HepG2 (cell line): ENCODE results near the gene HLA-B. TPM values are rescaled to one million over a fixed set of nuclear protein-coding genes. Genes with fewer than 3 reads are reported as not detected.
A peak's percentile ranks its signal among the peaks of the same experiment; 100 is the strongest.

Experiments
- ATAC-seq: fragments of 200-7000 bp; cut with Tn5 transposase; 3 replicates; pipeline ENCODE4 v1.9.1; 2020; ENCODE audit warnings: mild to moderate bottlenecking, moderate library complexity
- BruUV-seq: library from RNA; stranded (reverse); fragments of 400-500 nt; replicated peaks from 2 replicates; lab custom pipeline; 2021; lab: Mats Ljungman, UMichigan
- CTCF ChIA-PET: fragments of 300-600 bp; formaldehyde crosslinking; extraction: SDS; loops from one replicate; lab custom pipeline; 2021; ENCODE audit warnings: low total read pairs, inconsistent platforms, low intra/inter-chr PET ratio; lab: Yijun Ruan, JAX
- POLR2A ChIA-PET: fragments of 350-600 bp; sonication (Branson Sonifier 250); formaldehyde crosslinking; loops from one replicate; lab custom pipeline; 2020; ENCODE audit warnings: antibody characterized with exemption, inconsistent platforms; lab: Yijun Ruan, JAX
- DNase-seq: peaks from one replicate; pipeline ENCODE4 v3.0.0-alpha.2; 2015; ENCODE audit warnings: low spot score
- FAIRE-seq: peaks from 3 replicates; lab custom pipeline; 2011; peaks lifted over from hg19 to GRCh38; lab: Jason Lieb, UNC
- H2AFZ ChIP-seq: one replicate; pipeline ENCODE4 v1.6.1; 2011; ENCODE audit warnings: low read length, inconsistent platforms
- H3K27ac ChIP-seq: fragments of 300-600 bp; 3 replicates; pipeline ENCODE4 v1.8.0; 2011; ENCODE audit warnings: mixed run types, mild to moderate bottlenecking, mixed read lengths, low read length, inconsistent platforms; ENCODE audit not compliant: insufficient read depth; ENCODE audit errors: extremely low read length
- H3K27me3 ChIP-seq, 2 experiments: fragments of 200-600 bp in 1 of 2; 2 replicates in 1 of 2; 3 replicates in 1 of 2; pipeline versions ENCODE4 v1.6.0 to v1.8.0; 2011; ENCODE audit warnings: low read length in 2 of 2, mild to moderate bottlenecking in 2 of 2, moderate library complexity in 2 of 2, inconsistent platforms in 1 of 2; ENCODE audit not compliant: insufficient read depth in 2 of 2, control insufficient read depth in 1 of 2
- H3K36me3 ChIP-seq, 2 experiments: fragments of 200-600 bp in 1 of 2; replicated peaks in 1 of 2; 2 replicates in 1 of 2; 3 replicates in 1 of 2; pipeline versions ENCODE4 v1.5.1 to v1.8.0; 2011; ENCODE audit warnings: low read length in 2 of 2, inconsistent platforms in 1 of 2; ENCODE audit not compliant: insufficient read depth in 2 of 2, control insufficient read depth in 1 of 2
- H3K4me1 ChIP-seq: 2 replicates; pipeline ENCODE4 v1.5.1; 2012; ENCODE audit warnings: low read length, inconsistent platforms; ENCODE audit not compliant: insufficient read depth
- H3K4me2 ChIP-seq: 2 replicates; pipeline ENCODE4 v1.6.0; 2011; ENCODE audit warnings: low read depth, low read length, inconsistent platforms
- H3K4me3 ChIP-seq, 3 experiments: fragments of 200-600 bp in 1 of 3; sonication (generic), shearing (Covaris generic) in 1 of 3; replicated peaks in 1 of 3; 2 replicates each; pipeline ENCODE4 v1.5.1; 2011 to 2016; ENCODE audit warnings: low read length in 3 of 3, inconsistent platforms in 2 of 3, low read depth in 2 of 3, mild to moderate bottlenecking in 2 of 3, control low read depth in 1 of 3, mixed read lengths in 1 of 3; ENCODE audit not compliant: insufficient read depth in 1 of 3
- H3K79me2 ChIP-seq: one replicate; pipeline ENCODE4 v1.6.1; 2011; ENCODE audit warnings: low read length, inconsistent platforms; ENCODE audit not compliant: insufficient read depth
- H3K9ac ChIP-seq: 2 replicates; pipeline ENCODE4 v1.6.0; 2011; ENCODE audit warnings: mild to moderate bottlenecking, low read depth, low read length, inconsistent platforms; ENCODE audit not compliant: insufficient read depth
- H3K9me3 ChIP-seq: 2 replicates; pipeline ENCODE4 v1.5.1; 2012; ENCODE audit warnings: mild to moderate bottlenecking, low read length
- H4K20me1 ChIP-seq: 2 replicates; pipeline ENCODE4 v1.6.0; 2011; ENCODE audit warnings: inconsistent platforms, mild to moderate bottlenecking, low read length, moderate library complexity; ENCODE audit not compliant: insufficient read depth
- BCLAF1 ChIP-seq: fragments of 450-650 bp; IDR thresholded peaks from 2 replicates; pipeline ENCODE4 v1.6.1; 2017; ENCODE audit warnings: mild to moderate bottlenecking
- GTF2F1 ChIP-seq: fragments of 150-350 bp; IDR thresholded peaks from 2 replicates; pipeline ENCODE4 v1.6.1; 2014; ENCODE audit warnings: low read length
- KDM2A ChIP-seq: sonication (generic); formaldehyde crosslinking; IDR thresholded peaks from 2 replicates; pipeline ENCODE4 v1.4.0; 2020; ENCODE audit warnings: low read depth, missing genetic modification reagents, borderline replicate concordance
- KDM5B ChIP-seq: sonication (generic); formaldehyde crosslinking; IDR thresholded peaks from 2 replicates; pipeline ENCODE4 v1.4.0; 2020; ENCODE audit warnings: missing genetic modification reagents, mild to moderate bottlenecking, borderline replicate concordance
- ONECUT2 ChIP-seq: sonication (generic); formaldehyde crosslinking; IDR thresholded peaks from 2 replicates; pipeline ENCODE4 v1.4.0; 2020; ENCODE audit warnings: missing genetic modification reagents
- REST ChIP-seq, 2 experiments: IDR thresholded peaks; 2 replicates each; pipeline ENCODE4 v1.6.1; 2011 to 2012; ENCODE audit warnings: low read length in 2 of 2, borderline replicate concordance in 1 of 2, low read depth in 1 of 2, mild to moderate bottlenecking in 1 of 2, moderate library complexity in 1 of 2
- TAF15 ChIP-seq: fragments of 200-400 bp; formaldehyde crosslinking; IDR thresholded peaks from one replicate; pipeline ENCODE4 v1.6.1; 2018; ENCODE audit warnings: mild to moderate bottlenecking, low read depth, low read length; ENCODE audit not compliant: poor library complexity, severe bottlenecking
- TARDBP ChIP-seq: sonication (generic); formaldehyde crosslinking; IDR thresholded peaks from 2 replicates; pipeline ENCODE4 v1.8.0; 2022; ENCODE audit warnings: mild to moderate bottlenecking, missing genetic modification reagents
- ZC3H4 ChIP-seq: sonication (generic); formaldehyde crosslinking; IDR thresholded peaks from 2 replicates; pipeline ENCODE4 v1.4.0; 2020; ENCODE audit warnings: missing genetic modification reagents, borderline replicate concordance
- ZNF17 ChIP-seq: sonication (generic); formaldehyde crosslinking; IDR thresholded peaks from 2 replicates; pipeline ENCODE4 v1.5.0; 2020; ENCODE audit warnings: mild to moderate bottlenecking, missing genetic modification reagents
- ZNF260 ChIP-seq: sonication (generic); formaldehyde crosslinking; IDR thresholded peaks from 2 replicates; pipeline ENCODE4 v1.4.0; 2020; ENCODE audit warnings: missing genetic modification reagents, low read depth, mild to moderate bottlenecking, borderline replicate concordance
- ZNF775 ChIP-seq: sonication (generic); formaldehyde crosslinking; IDR thresholded peaks from 2 replicates; pipeline ENCODE4 v1.4.0; 2020; ENCODE audit warnings: missing genetic modification reagents, mild to moderate bottlenecking, moderate library complexity, borderline replicate concordance
- ZNF879 ChIP-seq: sonication (generic); formaldehyde crosslinking; IDR thresholded peaks from 2 replicates; pipeline ENCODE4 v1.8.1; 2023; ENCODE audit warnings: missing genetic modification reagents
- WGBS: methylation state at CpG from one replicate; pipeline ENCODE4 v1.1.6; 2017; ENCODE audit warnings: low lambda C conversion rate; 5-methylcytosine and 5-hydroxymethylcytosine counted together
- in situ Hi-C: cut with HindIII; loops from 2 replicates; pipeline ENCODE4 v1.10.0; 2017; ENCODE audit warnings: low pct_unique_long_range_greater_than_20kb; ENCODE audit not compliant: extremely low pct_ligation_motif_present
- intact Hi-C: fragments of 100-400 bp; cut with micrococcal nuclease; formaldehyde crosslinking; loops from one replicate; pipeline ENCODE4 v1.10.0; 2022; ENCODE audit not compliant: unreplicated experiment
- polyA plus RNA-seq, 8 experiments: library from polyadenylated mRNA; depleted of rRNA in 3 of 8; stranded (reverse) in 7 of 8; unstranded in 1 of 8; fragments of >200 nt; fragmentation: Illumina TruSeq in 4 of 8; extraction: Trizol in 4 of 8; gene quantifications; 2 replicates each; pipeline versions ENCODE4 v1.2.1 to v1.2.3, GENCODE V29; 2011 to 2016; ENCODE audit warnings: low read depth in 4 of 8, missing spikeins in 1 of 8, mixed read lengths in 1 of 8; ENCODE audit not compliant: insufficient read depth in 1 of 8
- total RNA-seq, 5 experiments: library from RNA; depleted of rRNA; stranded (reverse); fragments of >200 nt; fragmentation: Illumina TruSeq; extraction: Trizol; gene quantifications; 2 replicates each; pipeline ENCODE4 v1.2.3, GENCODE V29; 2016; ENCODE audit warnings: low read depth in 1 of 5

The HLA-B gene
- total and polyA plus RNA-seq, 2 of the 13 experiments (the other 11 are each of a cell fraction or from before 2014, with no cell fraction given): 35.3 to 88.9 TPM

GRCh38 chr6:31377029-31377428, 20.1 kb upstream of the HLA-B start:
- intact Hi-C loops (no loop called here), in situ Hi-C loops (no loop called here)
- H3K27ac ChIP-seq: no peak overlapping the region
- ChIA-PET POLR2A (no interaction called here), CTCF (no interaction called here)
- H3K27me3 ChIP-seq: peaks cover 0 to 8% of the 10 kb centered on the region in 2 experiments; a peak in 3 of 5 replicates
- ATAC-seq (0 out of 3 replicates have a peak, but pooled peaks have one; percentile 19), DNase-seq (no peak), FAIRE-seq (no peak)
- H4K20me1 ChIP-seq: no peaks in the 10 kb centered on the region
- no peak overlapping the region for H3K4me2 ChIP-seq
- no peak overlapping the region for H2AFZ ChIP-seq
- TF ChIP-seq ZC3H4 (CRISPR knock-in tag) (no peak), TARDBP (CRISPR knock-in tag) (no peak), KDM2A (no peak), ZNF775 (CRISPR knock-in tag) (no peak), GTF2F1 (no peak), ZNF260 (no peak), ZNF879 (CRISPR knock-in tag) (no peak), ONECUT2 (CRISPR knock-in tag) (no peak), KDM5B (CRISPR knock-in tag) (no peak), TAF15 (no peak)
- H3K9me3 ChIP-seq: no peaks in the 10 kb centered on the region
- peaks cover 16% of the 10 kb centered on the region for H3K4me1 ChIP-seq
- no peaks in the 10 kb centered on the region for H3K36me3 ChIP-seq
- no peak overlapping the region for H3K9ac ChIP-seq
- WGBS: 0% methylated on average over 3 of the region's 4 CpGs
- no peak overlapping the region for H3K4me3 ChIP-seq
- BruUV-seq: no TSS peak
- no peaks in the 10 kb centered on the region for H3K79me2 ChIP-seq

DNA sequence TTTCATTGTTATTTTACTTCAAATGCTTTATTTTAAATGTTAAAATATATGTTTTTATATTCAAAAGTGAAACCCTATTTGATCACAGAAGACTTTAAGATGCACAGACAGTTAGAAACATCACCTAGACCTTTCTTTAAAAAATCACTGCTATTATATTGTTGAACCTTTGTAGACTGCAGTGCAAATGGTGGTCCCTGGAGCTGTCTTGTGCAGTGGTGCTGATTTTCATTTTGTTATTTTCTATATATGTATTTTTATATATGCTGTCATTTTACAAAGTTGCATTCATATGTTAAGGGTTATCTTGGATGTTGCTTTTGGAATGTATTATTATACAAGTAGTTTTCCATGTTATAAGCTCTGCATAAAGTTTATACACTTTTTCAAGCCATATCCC, 18.7 kb upstream of the HLA-B start:
- Histone ChIP-seq H4K20me1 (no peaks in the 10 kb centered on the region), H3K4me1 (peaks cover 16% of the 10 kb centered on the region), H2AFZ (no peak overlapping the region), H3K4me3 (no peak overlapping the region), H3K4me2 (no peak overlapping the region), H3K9me3 (no peaks in the 10 kb centered on the region), H3K79me2 (no peaks in the 10 kb centered on the region), H3K27me3 (peaks cover 0 to 4% of the 10 kb centered on the region in 2 experiments; a peak in 2 of 5 replicates), H3K9ac (no peak overlapping the region), H3K36me3 (no peaks in the 10 kb centered on the region), H3K27ac (no peak overlapping the region)
- in situ Hi-C loops (no loop called here), intact Hi-C loops (no loop called here)
- no peak for DNase-seq
- TF ChIP-seq BCLAF1 (no peak), REST (IDR thresholded peaks at IDR 0.05; ENCODE audit: borderline replicate concordance in 1 of 2, low read depth in 1 of 2, low read length in 2 of 2) (peak in 1 of 2 experiments; percentile 74; a peak in 1 of 4 replicates), ZNF17 (CRISPR knock-in tag) (no peak)
- BruUV-seq: no TSS peak
- ChIA-PET POLR2A (no interaction called here), CTCF (interaction anchor here (1.3 kb wide), 1 partner anchor 9 kb away, joined by 3 read pairs; no protein-coding TSS in a partner anchor)
- no peak for ATAC-seq
- no peak for FAIRE-seq
